AG04449 (cell line): ENCODE measurements around the gene ORAI2.

Experiments used
- CTCF ChIA-PET: fragments of 350-600 bp; formaldehyde crosslinking; extraction: SDS; loops from one replicate; lab custom pipeline; 2021; ENCODE audit warnings: antibody characterized with exemption; lab: Yijun Ruan, JAX
- POLR2A ChIA-PET: fragments of 400-600, 350-600 bp; formaldehyde crosslinking; extraction: SDS; loops from one replicate; lab custom pipeline; 2020; ENCODE audit warnings: antibody characterized with exemption, inconsistent platforms; lab: Yijun Ruan, JAX
- DNase-seq: peaks from one replicate; pipeline ENCODE4 v3.0.0-alpha.2; 2010; ENCODE audit warnings: low read depth, low spot score
- H3K4me3 ChIP-seq: 2 replicates; pipeline ENCODE4 v1.5.1; 2011; ENCODE audit warnings: low read depth, mild to moderate bottlenecking, control low read depth, low read length
- TF ChIP-seq, protein P1 (sequence below): IDR thresholded peaks from one replicate; pipeline ENCODE4 v1.5.1; 2011; ENCODE audit warnings: mild to moderate bottlenecking, moderate library complexity, low read length, control low read depth, inconsistent platforms; ENCODE audit not compliant: insufficient read depth; ENCODE audit errors: missing control alignments

ORAI2 gene

DNA sequence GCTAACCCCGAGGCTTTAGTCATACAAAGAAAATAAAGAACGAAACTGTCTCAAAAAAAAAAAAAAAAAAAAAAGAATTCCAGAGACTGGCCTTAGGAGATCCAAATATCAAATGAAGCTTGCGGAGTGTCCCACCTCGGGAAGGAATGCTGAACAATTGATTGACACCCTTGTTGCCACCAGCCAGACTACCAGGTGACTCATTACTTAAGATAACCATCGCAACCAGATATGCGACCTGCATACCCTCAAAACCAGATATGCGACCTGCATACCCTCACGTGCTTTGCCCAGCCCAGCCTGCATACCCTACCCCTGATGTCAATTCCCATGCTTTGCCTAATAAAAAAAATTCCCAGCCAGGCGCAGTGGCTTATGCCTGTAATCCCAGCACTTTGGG is 39.9 kb upstream of the ORAI2 start:
- H3K4me3 ChIP-seq, result no peak overlapping the region
- ChIA-PET POLR2A (no interaction called here), CTCF (interaction anchor here (1.0 to 14.3 kb wide), 6 partner anchors 12 to 855 kb away, joined by 3 to 228 read pairs (median 4); no protein-coding TSS in a partner anchor)
- TF ChIP-seq, protein P1, sequence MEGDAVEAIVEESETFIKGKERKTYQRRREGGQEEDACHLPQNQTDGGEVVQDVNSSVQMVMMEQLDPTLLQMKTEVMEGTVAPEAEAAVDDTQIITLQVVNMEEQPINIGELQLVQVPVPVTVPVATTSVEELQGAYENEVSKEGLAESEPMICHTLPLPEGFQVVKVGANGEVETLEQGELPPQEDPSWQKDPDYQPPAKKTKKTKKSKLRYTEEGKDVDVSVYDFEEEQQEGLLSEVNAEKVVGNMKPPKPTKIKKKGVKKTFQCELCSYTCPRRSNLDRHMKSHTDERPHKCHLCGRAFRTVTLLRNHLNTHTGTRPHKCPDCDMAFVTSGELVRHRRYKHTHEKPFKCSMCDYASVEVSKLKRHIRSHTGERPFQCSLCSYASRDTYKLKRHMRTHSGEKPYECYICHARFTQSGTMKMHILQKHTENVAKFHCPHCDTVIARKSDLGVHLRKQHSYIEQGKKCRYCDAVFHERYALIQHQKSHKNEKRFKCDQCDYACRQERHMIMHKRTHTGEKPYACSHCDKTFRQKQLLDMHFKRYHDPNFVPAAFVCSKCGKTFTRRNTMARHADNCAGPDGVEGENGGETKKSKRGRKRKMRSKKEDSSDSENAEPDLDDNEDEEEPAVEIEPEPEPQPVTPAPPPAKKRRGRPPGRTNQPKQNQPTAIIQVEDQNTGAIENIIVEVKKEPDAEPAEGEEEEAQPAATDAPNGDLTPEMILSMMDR, result no peak
- DNase-seq, result no peak

DNA sequence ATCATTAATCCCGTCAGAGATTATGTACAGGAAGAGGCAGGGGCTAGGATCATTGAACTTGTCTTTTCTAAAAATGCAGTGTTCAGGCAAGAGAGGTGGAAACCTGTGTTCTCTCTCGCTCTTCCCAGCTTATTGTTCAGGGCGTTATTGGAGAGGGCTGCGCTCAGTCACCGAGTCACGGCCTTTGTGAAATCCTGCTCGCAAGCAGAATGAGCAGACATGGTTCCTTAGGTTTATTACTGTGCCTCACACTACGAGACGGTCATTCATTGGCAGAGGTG is 37.8 kb upstream of the ORAI2 start:
- CTCF ChIA-PET, result interaction anchor here (1.6 to 14.3 kb wide), 3 partner anchors 10 to 853 kb away, joined by 5 to 228 read pairs (median 32); no protein-coding TSS in a partner anchor
- POLR2A ChIA-PET, result interaction anchor here (0.8 kb wide), 1 partner anchor 122 kb away, joined by 3 read pairs; no protein-coding TSS in a partner anchor
- TF ChIP-seq, protein P1, result no peak
- H3K4me3 ChIP-seq, result peak overlapping the region; percentile 95
- DNase-seq, result no peak

DNA sequence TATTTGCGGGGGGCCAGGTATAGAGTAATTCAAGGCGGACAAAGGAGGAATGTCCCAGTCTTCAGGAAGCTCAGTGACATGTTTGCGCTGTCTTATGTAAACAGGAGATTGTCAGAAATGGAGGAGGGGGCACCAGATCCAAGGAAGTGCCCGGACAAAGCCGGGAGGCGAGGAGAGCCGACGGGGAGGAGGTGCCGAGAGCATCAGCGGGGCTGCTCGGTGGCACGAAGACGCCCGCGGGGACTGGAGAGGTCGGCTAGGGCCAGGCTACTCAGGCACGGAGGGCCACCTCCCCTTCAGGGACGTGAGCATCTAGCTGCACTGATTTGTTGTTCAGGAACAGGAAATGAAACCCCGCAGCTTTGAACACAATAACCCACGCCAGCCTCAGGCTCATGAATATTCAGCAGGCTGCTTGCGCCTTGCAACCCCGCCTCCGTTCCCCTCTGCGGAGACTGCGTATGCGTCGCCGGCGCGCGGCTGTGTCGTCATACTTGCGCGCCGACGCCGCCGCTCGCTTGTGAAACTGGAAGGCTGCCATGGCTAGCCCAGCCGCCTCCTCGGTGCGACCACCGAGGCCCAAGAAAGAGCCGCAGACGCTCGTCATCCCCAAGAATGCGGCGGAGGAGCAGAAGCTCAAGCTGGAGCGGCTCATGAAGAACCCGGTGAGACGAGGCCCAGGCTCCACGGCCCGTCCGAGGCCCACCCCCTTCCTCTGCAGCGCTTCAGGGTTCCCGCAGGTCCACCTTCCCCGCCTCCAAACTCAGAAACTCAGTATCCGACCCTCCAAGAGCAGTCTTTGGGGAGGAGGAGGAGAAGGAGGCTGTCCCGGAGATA is 37.3 kb upstream of the ORAI2 start, which contains the start of gene PRKRIP1:
PRKRIP1 (plus strand) TSS at position 491 of the 837 bp plus-strand sequence; CDS start at position 540, 49 bp downstream.
- POLR2A ChIA-PET, result interaction anchor here (0.8 kb wide), 1 partner anchor 122 kb away, joined by 3 read pairs; no protein-coding TSS in a partner anchor
- CTCF ChIA-PET, result interaction anchor here (1.4 to 14.3 kb wide), 4 partner anchors 9 to 854 kb away, joined by 5 to 228 read pairs (median 18); no protein-coding TSS in a partner anchor
- TF ChIP-seq, protein P1, result no peak
- DNase-seq, result peak; percentile 41
- peak within 1 kb of the TSS; percentile 95 for H3K4me3 ChIP-seq

DNA sequence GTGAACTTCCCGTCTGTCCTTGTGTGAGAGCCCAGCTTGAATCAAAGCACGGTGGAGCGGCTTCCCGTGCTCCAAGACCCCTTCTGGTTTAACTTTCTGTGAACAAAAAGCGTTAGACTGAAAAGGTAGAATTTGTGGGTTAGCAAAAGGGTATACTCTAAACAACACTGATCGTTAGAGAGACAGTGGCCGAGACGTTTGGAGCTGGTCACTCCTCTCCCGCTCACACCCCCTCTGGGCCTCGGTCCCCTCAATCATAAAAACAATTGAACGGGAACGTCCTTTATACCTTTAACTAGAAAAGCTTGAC is 36.7 kb upstream of the ORAI2 start:
- CTCF ChIA-PET, result interaction anchor here (1.4 to 14.3 kb wide), 4 partner anchors 8 to 857 kb away, joined by 3 to 228 read pairs (median 18); no protein-coding TSS in a partner anchor
- POLR2A ChIA-PET, result interaction anchor here (0.8 kb wide), 1 partner anchor 26 kb away, joined by 3 read pairs; no protein-coding TSS in a partner anchor
- TF ChIP-seq, protein P1, result no peak
- no peak for DNase-seq
- H3K4me3 ChIP-seq, result peak overlapping the region; percentile 95

DNA sequence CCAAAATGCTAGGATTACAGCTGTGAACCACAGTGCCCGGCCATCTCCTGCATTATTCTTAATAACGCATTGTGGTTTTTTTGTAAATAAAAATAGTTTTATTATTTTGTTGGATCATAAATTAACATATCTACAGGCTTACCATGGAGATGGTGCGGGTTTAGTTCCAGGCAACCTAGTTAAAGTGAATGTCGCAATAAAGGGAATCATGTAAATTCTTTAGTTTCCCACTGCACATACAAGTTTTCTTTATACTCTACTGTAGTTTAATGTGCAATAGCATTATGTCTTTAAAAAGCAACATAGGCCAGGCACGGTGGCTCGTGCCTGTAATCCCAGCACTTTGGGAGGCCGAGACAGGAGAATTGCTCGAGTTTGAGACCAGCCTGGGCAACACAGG is 34.8 kb upstream of the ORAI2 start:
- ChIA-PET POLR2A (no interaction called here), CTCF (interaction anchor here (5.8 to 14.3 kb wide), 2 partner anchors 7 to 118 kb away, joined by 32 to 228 read pairs; no protein-coding TSS in a partner anchor)
- H3K4me3 ChIP-seq, result no peak overlapping the region
- TF ChIP-seq, protein P1, result no peak
- no peak for DNase-seq

DNA sequence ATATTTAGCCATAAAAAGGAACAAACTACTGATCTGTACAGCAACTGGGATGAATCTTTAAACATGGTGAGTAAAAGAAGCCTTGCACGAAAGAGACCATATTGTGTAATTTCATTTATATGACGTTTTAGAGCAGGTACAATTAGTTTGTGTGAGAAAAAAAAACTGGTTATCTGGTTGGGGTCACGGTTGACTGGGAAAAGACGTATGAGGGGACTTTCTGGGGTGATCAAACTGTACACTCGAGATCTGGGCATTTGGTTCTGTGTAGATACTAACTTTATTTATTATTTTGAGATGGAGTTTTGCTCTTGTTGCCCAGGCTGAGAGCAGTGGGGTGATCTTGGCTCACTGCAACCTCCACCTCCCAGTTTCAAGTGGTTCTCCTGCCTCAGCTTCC is 33.0 kb upstream of the ORAI2 start:
- TF ChIP-seq, protein P1, result no peak
- DNase-seq, result no peak
- POLR2A ChIA-PET, result no interaction called here
- no peak overlapping the region for H3K4me3 ChIP-seq
- CTCF ChIA-PET, result interaction anchor here (1.4 to 2.7 kb wide), 2 partner anchors 9 to 64 kb away, joined by 4 to 8 read pairs; partner anchors contain the start of genes ALKBH4 and LRWD1
